Measurements from ENCODE around the gene MYDGF.
A peak's percentile ranks its signal among the peaks of the same experiment; 100 is the strongest.
"Not testable (repeated sequence)": the region's sequence is repeated elsewhere in the genome, so short reads cannot be mapped to it uniquely, and the experiment has no call there.

Gene MYDGF

DNA sequence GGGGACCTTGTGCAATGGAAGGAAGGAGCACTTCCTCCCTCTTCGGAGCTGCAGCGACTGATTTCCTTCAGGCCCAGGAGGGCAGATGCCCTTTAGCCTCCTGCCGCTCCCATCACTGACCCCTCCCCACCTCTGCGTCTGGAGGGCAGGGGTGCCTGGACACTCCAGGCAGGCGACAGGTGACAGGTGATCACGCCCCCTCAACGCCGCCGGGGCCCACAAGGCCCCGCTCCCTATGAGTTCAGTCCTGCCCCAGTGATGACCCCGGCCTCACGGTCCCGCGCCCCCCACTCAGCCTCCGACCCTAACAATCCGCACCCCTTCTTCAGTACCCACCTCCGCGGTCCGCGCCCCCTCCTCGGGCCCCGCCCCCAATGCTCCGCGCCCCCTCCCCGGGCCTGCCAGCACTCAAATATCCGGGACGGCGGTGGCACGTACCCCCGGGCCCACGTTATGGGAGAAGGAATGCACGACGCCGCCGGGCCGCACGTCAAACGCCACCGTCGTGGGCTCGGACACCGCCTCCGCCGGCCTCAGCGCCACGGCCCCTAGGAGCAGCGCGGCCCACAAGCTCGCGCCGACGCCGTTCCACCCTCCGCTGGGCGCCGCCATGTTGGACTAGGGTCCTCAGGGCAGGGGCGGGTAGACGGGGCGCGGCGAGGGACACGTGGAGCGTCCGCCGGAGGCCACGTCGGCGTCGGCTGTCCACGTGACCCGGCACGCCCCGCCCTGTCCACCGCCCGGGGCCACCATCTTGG lies at the start of gene MYDGF:
Gene MYDGF, minus strand, starts transcription at position 620 of the 758 bp plus-strand sequence. Its CDS starts 8 bp downstream, at position 612.
- peak; percentile 99 for ATAC-seq
- no peaks in the 10 kb centered on the region for H3K27me3 Mint-ChIP-seq
- H3K27ac Mint-ChIP-seq: peak within 1 kb of the TSS; percentile 93
- peak within 1 kb of the TSS; percentile 85 for H3K4me3 Mint-ChIP-seq
- H3K36me3 Mint-ChIP-seq: peaks cover 9% of the 10 kb centered on the region
- H3K9me3 Mint-ChIP-seq: no peaks in the 10 kb centered on the region
- H3K4me1 Mint-ChIP-seq: peaks cover 22% of the 10 kb centered on the region

DNA sequence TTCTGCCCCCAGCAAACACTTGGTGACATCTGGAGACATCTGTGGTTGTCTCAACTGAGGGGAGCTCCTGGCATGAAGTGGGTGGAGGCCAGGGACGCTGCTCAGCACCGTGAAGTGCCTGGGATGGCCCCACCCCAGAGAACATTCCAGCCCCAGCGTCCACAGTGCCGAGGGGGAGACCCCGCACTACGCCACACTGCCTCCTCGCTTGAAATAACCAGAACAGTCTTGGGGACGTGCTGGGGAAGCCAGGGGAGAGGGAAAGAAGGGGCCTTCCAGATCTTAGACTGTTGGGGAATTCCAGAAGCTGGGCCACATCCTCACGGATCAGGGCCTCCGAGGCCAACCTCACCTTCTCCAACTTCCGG lies 49.3 kb upstream of the MYDGF start:
- peaks cover 58% of the 10 kb centered on the region for H3K36me3 Mint-ChIP-seq
- H3K4me1 Mint-ChIP-seq: peaks cover 51% of the 10 kb centered on the region
- no peak overlapping the region for H3K4me3 Mint-ChIP-seq
- H3K27me3 Mint-ChIP-seq: no peaks in the 10 kb centered on the region
- ATAC-seq: no peak
- H3K27ac Mint-ChIP-seq: peak overlapping the region; percentile 10
- H3K9me3 Mint-ChIP-seq: no peaks in the 10 kb centered on the region

- peaks cover 49% of the 10 kb centered on the region for H3K4me1 Mint-ChIP-seq
- no peak overlapping the region for H3K4me3 Mint-ChIP-seq
- H3K27ac Mint-ChIP-seq: no peak overlapping the region
- no peaks in the 10 kb centered on the region for H3K9me3 Mint-ChIP-seq
- ATAC-seq: no peak
- no peaks in the 10 kb centered on the region for H3K27me3 Mint-ChIP-seq
- peaks cover 70% of the 10 kb centered on the region for H3K36me3 Mint-ChIP-seq
Observed at GRCh38 chr19:4717966-4718701, 48.0 kb upstream of the MYDGF start.

- peaks cover 41% of the 10 kb centered on the region for H3K4me1 Mint-ChIP-seq
- no peak for ATAC-seq
- peaks cover 72% of the 10 kb centered on the region for H3K36me3 Mint-ChIP-seq
- H3K4me3 Mint-ChIP-seq: no peak overlapping the region
- H3K27me3 Mint-ChIP-seq: no peaks in the 10 kb centered on the region
- no peaks in the 10 kb centered on the region for H3K9me3 Mint-ChIP-seq
- H3K27ac Mint-ChIP-seq: no peak overlapping the region
Observed at GRCh38 chr19:4717191-4717965, 47.2 kb upstream of the MYDGF start.

DNA sequence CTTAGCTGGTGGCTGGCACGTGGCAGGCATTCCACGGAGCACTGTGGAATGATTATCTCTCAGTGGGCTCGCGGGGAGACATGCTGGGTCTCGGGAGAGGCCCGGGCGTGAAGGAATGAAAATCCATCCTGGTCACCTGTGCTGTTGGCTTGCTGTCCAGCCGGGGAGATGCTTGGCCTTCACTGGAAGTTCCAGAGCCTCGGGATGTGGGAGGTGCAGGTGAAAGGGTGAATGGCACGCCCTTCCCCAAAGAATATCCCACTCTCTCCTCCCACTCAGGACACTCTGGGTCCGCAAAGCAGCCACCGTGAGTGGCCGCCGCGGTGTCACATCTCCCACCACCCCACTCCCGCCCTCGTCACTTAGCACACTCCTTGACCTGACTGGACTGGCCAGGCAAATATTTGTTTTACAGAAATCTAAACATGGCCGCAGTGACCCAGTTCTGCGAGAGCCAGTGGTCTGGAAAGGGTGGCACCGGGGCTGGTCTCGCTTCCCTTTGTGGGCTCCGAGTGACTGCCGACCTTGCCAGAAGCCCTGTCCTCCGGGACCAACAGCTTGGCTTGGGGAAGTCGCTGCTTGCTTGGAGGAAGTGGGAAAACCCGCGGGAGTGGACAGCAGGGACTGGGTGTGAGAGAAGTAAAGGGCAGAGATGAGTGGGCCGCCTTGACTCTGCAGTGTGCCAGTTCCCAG lies 45.5 kb upstream of the MYDGF start:
- H3K27me3 Mint-ChIP-seq: no peaks in the 10 kb centered on the region
- peaks cover 88% of the 10 kb centered on the region for H3K36me3 Mint-ChIP-seq
- H3K27ac Mint-ChIP-seq: no peak overlapping the region
- ATAC-seq: no peak
- no peaks in the 10 kb centered on the region for H3K9me3 Mint-ChIP-seq
- H3K4me1 Mint-ChIP-seq: peaks cover 24% of the 10 kb centered on the region
- no peak overlapping the region for H3K4me3 Mint-ChIP-seq

GRCh38 chr19:4715178-4715528 lies 45.0 kb upstream of the MYDGF start:
- H3K36me3 Mint-ChIP-seq: peaks cover 87% of the 10 kb centered on the region
- not testable (repeated sequence) for H3K4me3 Mint-ChIP-seq, H3K27ac Mint-ChIP-seq, ATAC-seq, H3K9me3 Mint-ChIP-seq, H3K27me3 Mint-ChIP-seq
- peaks cover 19% of the 10 kb centered on the region for H3K4me1 Mint-ChIP-seq

GRCh38 chr19:4714016-4714415 lies 43.9 kb upstream of the MYDGF start:
- no peak overlapping the region for H3K4me3 Mint-ChIP-seq
- peaks cover 91% of the 10 kb centered on the region for H3K36me3 Mint-ChIP-seq
- H3K27me3 Mint-ChIP-seq: no peaks in the 10 kb centered on the region
- ATAC-seq: no peak
- peaks cover 16% of the 10 kb centered on the region for H3K4me1 Mint-ChIP-seq
- H3K9me3 Mint-ChIP-seq: no peaks in the 10 kb centered on the region
- no peak overlapping the region for H3K27ac Mint-ChIP-seq

DNA sequence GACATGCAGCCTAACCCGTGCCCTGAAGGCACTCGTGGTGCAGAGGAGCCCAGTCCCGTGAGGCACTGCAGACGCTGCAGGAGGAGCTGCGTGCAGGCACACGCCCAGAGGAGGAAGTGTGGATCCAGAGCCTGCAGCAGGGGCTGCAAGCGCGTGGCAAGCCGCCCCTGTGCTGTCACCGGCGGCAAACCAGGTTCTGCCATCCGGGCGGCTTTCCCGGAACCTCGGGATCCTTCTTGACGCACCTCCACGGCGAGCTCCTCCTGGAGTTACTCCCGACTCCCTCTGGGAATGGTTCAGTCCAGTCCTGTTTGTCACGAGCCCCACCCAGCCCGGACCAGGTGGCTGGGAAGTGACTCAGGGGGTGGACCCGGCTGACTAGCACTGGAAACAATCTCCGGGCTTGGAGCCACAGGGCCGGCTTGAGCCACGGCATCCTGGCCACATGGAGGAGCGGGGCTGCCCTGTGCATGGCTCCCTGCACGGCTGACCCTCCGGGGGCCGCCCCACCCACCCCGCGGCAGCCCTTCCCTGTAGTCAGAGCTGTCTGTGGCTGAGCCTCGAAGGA lies 43.3 kb upstream of the MYDGF start:
- Mint-ChIP-seq H3K4me1 (peaks cover 16% of the 10 kb centered on the region), H3K36me3 (peaks cover 91% of the 10 kb centered on the region), H3K9me3 (no peaks in the 10 kb centered on the region), H3K4me3 (no peak overlapping the region), H3K27me3 (no peaks in the 10 kb centered on the region), H3K27ac (no peak overlapping the region)
- ATAC-seq: no peak

GRCh38 chr19:4712771-4713170 lies 42.6 kb upstream of the MYDGF start:
- Mint-ChIP-seq H3K27ac (no peak overlapping the region), H3K4me3 (no peak overlapping the region), H3K9me3 (no peaks in the 10 kb centered on the region), H3K4me1 (peaks cover 16% of the 10 kb centered on the region), H3K27me3 (no peaks in the 10 kb centered on the region), H3K36me3 (peaks cover 88% of the 10 kb centered on the region)
- no peak for ATAC-seq

DNA sequence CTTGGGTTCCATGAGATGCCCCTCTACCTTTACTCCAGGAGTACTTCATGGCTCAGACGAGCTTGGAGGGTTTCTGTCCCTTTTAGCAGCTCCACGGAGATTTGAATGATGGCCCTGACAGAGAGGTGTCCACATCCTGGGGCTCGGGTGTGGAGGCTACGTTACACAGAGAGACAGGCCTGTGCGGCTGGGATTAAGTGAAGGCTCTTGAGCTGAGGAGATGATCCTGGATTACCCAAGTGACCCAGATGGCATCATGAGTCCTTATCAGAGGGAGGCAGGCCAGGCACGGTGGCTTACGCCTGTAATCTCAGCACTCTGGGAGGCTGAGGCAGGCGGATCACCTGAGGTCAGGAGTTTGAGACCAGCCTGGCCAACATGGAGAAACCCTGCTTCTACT lies 41.1 kb upstream of the MYDGF start:
- no peaks in the 10 kb centered on the region for H3K9me3 Mint-ChIP-seq
- no peak overlapping the region for H3K4me3 Mint-ChIP-seq
- H3K4me1 Mint-ChIP-seq: peaks cover 10% of the 10 kb centered on the region
- no peak overlapping the region for H3K27ac Mint-ChIP-seq
- no peaks in the 10 kb centered on the region for H3K27me3 Mint-ChIP-seq
- no peak for ATAC-seq
- H3K36me3 Mint-ChIP-seq: peaks cover 76% of the 10 kb centered on the region

GRCh38 chr19:4710281-4710600 lies 40.1 kb upstream of the MYDGF start:
- no peaks in the 10 kb centered on the region for H3K9me3 Mint-ChIP-seq
- H3K4me3 Mint-ChIP-seq: no peak overlapping the region
- ATAC-seq: no peak
- H3K27ac Mint-ChIP-seq: no peak overlapping the region
- peaks cover 70% of the 10 kb centered on the region for H3K36me3 Mint-ChIP-seq
- H3K27me3 Mint-ChIP-seq: no peaks in the 10 kb centered on the region
- H3K4me1 Mint-ChIP-seq: peaks cover 5% of the 10 kb centered on the region

GRCh38 chr19:4709440-4710280 lies 39.5 kb upstream of the MYDGF start:
- H3K27ac Mint-ChIP-seq: peak overlapping the region; percentile 74
- H3K36me3 Mint-ChIP-seq: peaks cover 66% of the 10 kb centered on the region
- no peak overlapping the region for H3K4me3 Mint-ChIP-seq
- ATAC-seq: no peak
- H3K9me3 Mint-ChIP-seq: no peaks in the 10 kb centered on the region
- no peaks in the 10 kb centered on the region for H3K27me3 Mint-ChIP-seq
- peaks cover 5% of the 10 kb centered on the region for H3K4me1 Mint-ChIP-seq

GRCh38 chr19:4707956-4708650 lies 38.0 kb upstream of the MYDGF start:
- Mint-ChIP-seq H3K36me3 (peaks cover 59% of the 10 kb centered on the region), H3K27me3 (no peaks in the 10 kb centered on the region), H3K27ac (no peak overlapping the region), H3K9me3 (no peaks in the 10 kb centered on the region), H3K4me1 (peaks cover 5% of the 10 kb centered on the region), H3K4me3 (no peak overlapping the region)
- no peak for ATAC-seq

- H3K9me3 Mint-ChIP-seq: no peaks in the 10 kb centered on the region
- H3K27ac Mint-ChIP-seq: no peak overlapping the region
- H3K27me3 Mint-ChIP-seq: no peaks in the 10 kb centered on the region
- no peak for ATAC-seq
- H3K4me1 Mint-ChIP-seq: peaks cover 5% of the 10 kb centered on the region
- H3K36me3 Mint-ChIP-seq: peaks cover 60% of the 10 kb centered on the region
- no peak overlapping the region for H3K4me3 Mint-ChIP-seq
Observed at GRCh38 chr19:4707322-4707721, 37.2 kb upstream of the MYDGF start.
